Measurements from ENCODE around the gene RPH3AL.

GRCh38 chr17:223723-224471 lies 128.7 kb downstream of the RPH3AL start:
- TF ChIP-seq CTCF (IDR thresholded peaks at IDR 0.05 in 4 of 5, conservative IDR thresholded peaks at IDR 0.05 in 1 of 5) (no peak), POLR2A (IDR thresholded peaks at IDR 0.05) (no peak)

All from gastrocnemius medialis (tissue), 4 donors.